Heart right ventricle (tissue), 16 donors: ENCODE results near the gene KRT78. TPM values are rescaled to one million over a fixed set of nuclear protein-coding genes. Genes with fewer than 3 reads are reported as not detected.
A peak's percentile ranks its signal among the peaks of the same experiment; 100 is the strongest.

Experiments
- ATAC-seq, 8 donors: fragments of 200-7000 bp; cut with Tn5 transposase; one replicate each; pipeline ENCODE4 v1.9.1; 2020; ENCODE audit warnings: mild to moderate bottlenecking in 8 of 8, moderate library complexity in 8 of 8, moderate number of reproducible peaks in 1 of 8
- DNase-seq, 2 donors: peaks; one replicate each; pipeline ENCODE4 v3.0.0-alpha.2; 2020
- H3K27ac ChIP-seq, 10 donors: fragments of 200-600 bp; sonication (generic) in 2 of 10; one replicate each; pipeline versions ENCODE4 v1.5.0 to v1.8.0; 2020 to 2022; ENCODE audit warnings: mild to moderate bottlenecking in 3 of 10
- H3K27me3 ChIP-seq, 7 donors: fragments of 200-600 bp; one replicate each; pipeline ENCODE4 v1.8.0; 2021 to 2022; ENCODE audit warnings: mild to moderate bottlenecking in 2 of 7
- H3K36me3 ChIP-seq, 9 donors: fragments of 200-600 bp; sonication (generic) in 1 of 9; one replicate each; pipeline versions ENCODE4 v1.5.0 to v1.8.0; 2020 to 2022; ENCODE audit warnings: mild to moderate bottlenecking in 2 of 9
- H3K4me1 ChIP-seq, 9 donors: fragments of 200-600 bp; sonication (generic) in 1 of 9; one replicate each; pipeline versions ENCODE4 v1.5.0 to v1.8.0; 2020 to 2022; ENCODE audit warnings: mild to moderate bottlenecking in 4 of 9
- H3K4me3 ChIP-seq, 10 donors: fragments of 200-600 bp; sonication (generic) in 2 of 10; one replicate each; pipeline versions ENCODE4 v1.5.0 to v1.8.0; 2020 to 2022; ENCODE audit warnings: mild to moderate bottlenecking in 7 of 10, moderate library complexity in 2 of 10
- H3K9me3 ChIP-seq, 11 donors: fragments of 200-600 bp in 10 of 11; sonication (generic) in 2 of 11; one replicate each; pipeline versions ENCODE4 v1.5.0 to v1.8.0; 2013 to 2022; ENCODE audit warnings: mild to moderate bottlenecking in 2 of 11, control low read depth in 1 of 11, moderate library complexity in 1 of 11
- WGBS, 2 donors: extraction: QIAGEN DNeasy Blood & Tissue Kit; methylation state at CpG; one replicate each; pipeline ENCODE4 v1.1.7; 2013; ENCODE audit warnings: inconsistent platforms in 1 of 2; 5-methylcytosine and 5-hydroxymethylcytosine counted together
- intact Hi-C, 10 donors: fragments of 100-400 bp; cut with DNase I; formaldehyde crosslinking; loops; one replicate each; pipeline versions ENCODE4 v1.11.1 to v1.14.2; 2022
- polyA plus RNA-seq, 2 donors: library from polyadenylated mRNA; stranded (reverse); fragments of 200-250 nt; gene quantifications; one replicate each; pipeline ENCODE4 v1.2.3, GENCODE V29; 2013
- total RNA-seq, 10 donors: library from RNA; stranded (reverse); fragmentation: NEBNext Ultra II Directional in 3 of 10; extraction: Animal tissue kit (Norgen Biotek cat#: 25700) in 3 of 10; gene quantifications; one replicate each; pipeline versions ENCODE4 v1.2.1 to v1.2.4, GENCODE V29; 2021 to 2023
- TF ChIP-seq, protein P1 (sequence below), 9 donors: fragments of 200-600 bp; sonication (generic) in 2 of 9; IDR thresholded peaks; one replicate each; pipeline versions ENCODE4 v1.5.0 to v1.8.0; 2021 to 2022; ENCODE audit warnings: antibody characterized with exemption in 9 of 9, mild to moderate bottlenecking in 5 of 9, moderate library complexity in 1 of 9
- donor health status: Arrhythmogenic right ventricular cardiomyopathy.
- donor health status: ischemic (EF 13 %, LVEDD 7.1; RV severe dilation, severe dysfunction).
- donor health status: healthy with polysubstance abuse.
- donor health status: DM: no; HTN: yes; CAD: no.
- donor health status: DM: no; HTN: no; CAD: no.
- donor health status: ischemic (EF 25% LVEDD 6.9; RV normal size, moderate dysfunction).
- donor health status: ischemic (EF 25% LVEDD 5.7; RV mildly dilated, moderate dysfunction).
- donor health status: healthy.
- donor health status: DM: yes; HTN: yes; CAD: no.
- donor health status: Ischemic cardiomyopathy.
- donor health status: ischemic (EF 35%, LVEDD 5.7; RV mildly dilated, moderate dysfunction).
- donor health status: nonischemic (EF 11% LVEDD 7.7; RV severe dilation, severe dysfunction).
- donor health status: DM: yes; HTN: yes; CAD: no.
- donor health status: PGD.
- donor health status: ischemic (EF 29% LVEDD 5.4; RV normal size, mild dysfunction).
- donor health status: nonischemic (EF 23%, LVEDD 6.1; RV moderate dilation, normal function).

The KRT78 gene
- total and polyA plus RNA-seq, 12 donors: 0.07 TPM; not detected in 11

DNA sequence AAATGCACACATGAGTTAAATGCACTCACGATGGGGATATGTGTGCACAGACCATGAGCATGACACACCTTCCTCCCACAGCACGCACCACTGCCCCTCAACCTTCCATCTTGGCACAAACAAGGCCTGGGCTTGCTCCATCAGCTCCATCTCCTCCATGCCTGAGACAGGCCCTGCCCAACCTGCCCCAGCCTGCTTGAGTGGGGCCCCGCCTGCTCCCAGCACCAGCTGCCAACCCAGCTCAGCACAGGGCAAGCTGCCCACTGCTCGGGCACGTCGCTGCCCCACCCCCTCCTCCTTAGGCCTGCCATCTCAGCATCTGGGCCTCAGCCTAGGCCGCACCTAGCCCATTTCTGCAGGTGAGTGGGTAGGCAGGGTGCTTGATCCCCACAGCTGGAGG lies 27.6 kb upstream of the KRT78 start:
- intact Hi-C loops: loop anchor here in 6 of 10 donors (5.0 to 10.0 kb wide), 5 partner anchors 294 to 724 kb away; no protein-coding TSS in a partner anchor
- Histone ChIP-seq H3K36me3 (no peaks in the 10 kb centered on the region), H3K4me1 (peaks cover 3 to 42% (median 21%) of the 10 kb centered on the region in 9 donors), H3K27ac (no peak overlapping the region), H3K27me3 (peaks cover 0 to 10% (median 5%) of the 10 kb centered on the region in 7 donors), H3K4me3 (no peak overlapping the region), H3K9me3 (no peaks in the 10 kb centered on the region)
- 70 to 73% methylated on average over 7 of the region's 7 CpGs for WGBS, 2 donors
- ATAC-seq (no peak), DNase-seq (peak in 1 of 2 donors; percentile 68)
- TF ChIP-seq, protein P1, sequence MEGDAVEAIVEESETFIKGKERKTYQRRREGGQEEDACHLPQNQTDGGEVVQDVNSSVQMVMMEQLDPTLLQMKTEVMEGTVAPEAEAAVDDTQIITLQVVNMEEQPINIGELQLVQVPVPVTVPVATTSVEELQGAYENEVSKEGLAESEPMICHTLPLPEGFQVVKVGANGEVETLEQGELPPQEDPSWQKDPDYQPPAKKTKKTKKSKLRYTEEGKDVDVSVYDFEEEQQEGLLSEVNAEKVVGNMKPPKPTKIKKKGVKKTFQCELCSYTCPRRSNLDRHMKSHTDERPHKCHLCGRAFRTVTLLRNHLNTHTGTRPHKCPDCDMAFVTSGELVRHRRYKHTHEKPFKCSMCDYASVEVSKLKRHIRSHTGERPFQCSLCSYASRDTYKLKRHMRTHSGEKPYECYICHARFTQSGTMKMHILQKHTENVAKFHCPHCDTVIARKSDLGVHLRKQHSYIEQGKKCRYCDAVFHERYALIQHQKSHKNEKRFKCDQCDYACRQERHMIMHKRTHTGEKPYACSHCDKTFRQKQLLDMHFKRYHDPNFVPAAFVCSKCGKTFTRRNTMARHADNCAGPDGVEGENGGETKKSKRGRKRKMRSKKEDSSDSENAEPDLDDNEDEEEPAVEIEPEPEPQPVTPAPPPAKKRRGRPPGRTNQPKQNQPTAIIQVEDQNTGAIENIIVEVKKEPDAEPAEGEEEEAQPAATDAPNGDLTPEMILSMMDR (IDR thresholded peaks at IDR 0.05): no peak

DNA sequence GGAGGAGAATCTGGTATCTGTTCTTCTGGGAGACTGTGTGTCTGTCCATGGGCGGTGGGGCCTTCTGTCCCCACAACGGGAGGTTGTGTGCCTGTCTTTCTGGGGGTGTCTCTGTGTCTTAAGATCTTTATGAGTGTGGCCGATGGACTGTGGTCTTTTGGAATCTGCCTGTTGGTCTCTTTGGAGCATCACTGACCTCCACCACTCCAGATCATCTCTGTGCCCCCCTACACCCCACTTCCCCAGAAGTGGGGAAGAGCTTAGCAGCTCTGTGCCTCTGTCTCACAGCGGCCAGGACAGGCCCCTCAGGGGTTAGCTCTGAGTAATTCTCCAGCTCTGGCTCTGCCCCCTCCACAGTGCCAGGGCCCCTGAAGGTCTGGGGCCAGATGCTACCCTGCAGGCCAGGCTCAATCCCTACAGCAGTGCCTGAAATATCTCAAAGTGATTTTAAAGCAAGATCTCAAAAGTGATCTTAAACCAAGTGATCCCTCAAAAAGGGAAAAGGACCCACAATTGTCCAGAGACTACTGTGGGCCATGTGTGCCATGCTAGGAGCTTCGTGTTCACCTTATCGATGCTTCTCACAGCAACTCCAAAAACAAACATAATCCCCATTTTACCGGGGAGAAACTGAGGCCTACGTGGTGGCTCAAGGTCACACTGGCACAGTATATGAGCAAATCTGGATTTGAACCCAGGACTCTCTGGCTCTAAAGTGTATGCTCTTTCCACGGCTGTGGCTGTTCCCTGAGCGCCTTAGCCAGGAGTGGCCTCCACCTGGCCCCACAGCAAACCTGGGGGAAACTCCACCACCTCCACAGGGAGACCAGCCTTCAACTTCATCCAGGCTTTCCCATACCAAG lies 26.0 kb upstream of the KRT78 start:
- Histone ChIP-seq H3K27ac (peak overlapping the region in 8 of 10 donors; percentile 33 to 79 (median 68)), H3K36me3 (no peaks in the 10 kb centered on the region), H3K27me3 (no peaks in the 10 kb centered on the region), H3K4me3 (peak overlapping the region in 9 of 10 donors; percentile 26 to 55 (median 49)), H3K9me3 (no peaks in the 10 kb centered on the region), H3K4me1 (peaks cover 3 to 50% (median 28%) of the 10 kb centered on the region in 9 donors)
- whole genome bisulfite sequencing, 2 donors: 76 to 82% methylated on average over 10 of the region's 10 CpGs
- TF ChIP-seq, protein P1 (IDR thresholded peaks at IDR 0.05): no peak
- no peak for DNase-seq
- intact Hi-C loops: loop anchor here in 7 of 10 donors (5.0 to 10.0 kb wide), 6 partner anchors 293 to 723 kb away; no protein-coding TSS in a partner anchor
- no peak for ATAC-seq

DNA sequence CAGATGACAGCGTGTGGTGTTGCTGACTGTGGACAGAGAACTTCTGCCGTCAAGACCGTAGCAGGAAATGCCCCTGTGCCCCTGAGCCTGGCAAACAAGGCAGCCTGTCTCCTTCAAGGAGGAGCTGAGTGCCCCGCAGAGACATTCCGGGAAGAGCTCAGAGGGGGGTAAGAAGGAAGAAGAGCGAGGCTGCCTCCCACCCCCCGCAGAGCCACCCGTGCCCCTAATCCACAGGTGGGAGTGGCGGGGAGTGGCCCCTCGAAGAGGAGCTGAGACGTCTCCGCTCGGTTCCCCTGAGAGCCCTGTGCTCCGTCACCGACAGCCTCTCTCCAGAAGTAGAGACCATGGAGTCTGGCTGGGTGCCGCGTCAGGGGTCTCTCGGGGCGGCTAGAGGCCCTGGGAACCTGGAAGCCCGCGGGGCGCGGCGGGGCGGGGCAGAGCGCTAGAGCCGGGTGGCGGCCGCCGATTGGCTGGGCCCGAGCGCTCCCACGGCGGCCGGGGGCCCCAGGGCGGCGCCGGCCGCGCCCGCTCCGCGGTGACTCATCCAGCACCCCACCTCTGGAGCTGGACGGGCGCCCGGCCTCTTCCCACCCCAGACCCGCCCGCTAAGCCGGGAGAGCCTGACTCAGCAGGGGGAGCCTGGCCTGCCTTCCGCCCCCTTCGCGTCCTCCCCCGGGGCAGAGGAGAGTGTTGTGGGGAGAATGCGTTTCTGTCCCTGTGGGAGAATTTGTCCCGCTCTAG lies 25.2 kb upstream of the KRT78 start:
- intact Hi-C loops: loop anchor here in 5 of 10 donors (2.0 to 10.0 kb wide), 5 partner anchors 292 to 717 kb away; no protein-coding TSS in a partner anchor
- peaks cover 3 to 42% (median 21%) of the 10 kb centered on the region in 9 donors for H3K4me1 ChIP-seq
- H3K27me3 ChIP-seq: no peaks in the 10 kb centered on the region
- TF ChIP-seq, protein P1 (IDR thresholded peaks at IDR 0.05): no peak
- 1 to 2% methylated on average over 50 to 55 of the region's 55 CpGs for WGBS, 2 donors
- peak overlapping the region in 9 of 10 donors; percentile 46 to 80 (median 71) for H3K27ac ChIP-seq
- peak overlapping the region in 9 of 10 donors; percentile 26 to 55 (median 49) for H3K4me3 ChIP-seq
- peak; percentile 82 to 89 (median 84) for ATAC-seq
- H3K9me3 ChIP-seq: no peaks in the 10 kb centered on the region
- DNase-seq: peak; percentile 84 to 91
- no peaks in the 10 kb centered on the region for H3K36me3 ChIP-seq

DNA sequence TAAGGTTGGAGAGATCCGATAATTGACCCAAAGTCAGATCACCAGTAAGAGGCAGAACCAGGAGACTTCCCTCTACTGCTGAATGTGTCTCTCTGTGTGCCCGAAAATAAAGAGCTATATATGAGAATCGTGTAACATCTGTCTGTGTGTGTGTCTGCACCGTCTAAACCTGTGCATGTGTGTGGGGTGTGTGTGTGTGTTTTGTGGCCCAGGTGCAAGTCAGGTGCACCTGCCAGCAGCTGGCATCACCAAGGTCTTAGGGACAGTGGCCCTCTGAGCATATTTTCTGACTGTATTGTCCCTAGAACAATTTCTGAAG lies 24.7 kb upstream of the KRT78 start:
- Histone ChIP-seq H3K36me3 (no peaks in the 10 kb centered on the region), H3K9me3 (no peaks in the 10 kb centered on the region), H3K4me1 (peaks cover 3 to 40% (median 21%) of the 10 kb centered on the region in 9 donors), H3K4me3 (peak overlapping the region in 3 of 10 donors; percentile 29 to 54 (median 53)), H3K27me3 (no peaks in the 10 kb centered on the region), H3K27ac (peak overlapping the region in 9 of 10 donors; percentile 46 to 80 (median 70))
- TF ChIP-seq, protein P1 (IDR thresholded peaks at IDR 0.05): no peak
- no peak for DNase-seq
- 65 to 70% methylated on average over 4 of the region's 4 CpGs for WGBS, 2 donors
- intact Hi-C loops: loop anchor here in 5 of 10 donors (2.0 to 10.0 kb wide), 5 partner anchors 291 to 716 kb away; no protein-coding TSS in a partner anchor
- ATAC-seq: no peak
